Mesothelial cell of epicardium (in vitro differentiated cells): ENCODE data around the gene PTBP3. TPM values are rescaled to one million over a fixed set of nuclear protein-coding genes. Genes with fewer than 3 reads are reported as not detected.
"Not testable (repeated sequence)": the region's sequence is repeated elsewhere in the genome, so short reads cannot be mapped to it uniquely, and the experiment has no call there.

Source experiments
- DNase-seq, 2 experiments: peaks; one replicate each; pipeline ENCODE4 v3.0.0; 2021; ENCODE audit warnings: low spot score in 2 of 2; ENCODE audit not compliant: unreplicated experiment in 2 of 2
- H3K27ac Mint-ChIP-seq: 2 replicates; pipeline ENCODE4 v1.8.0; 2021; ENCODE audit warnings: mixed read lengths
- H3K27me3 Mint-ChIP-seq: 2 replicates; pipeline ENCODE4 v1.8.0; 2021; ENCODE audit warnings: low read depth, mixed read lengths
- H3K36me3 Mint-ChIP-seq: 2 replicates; pipeline ENCODE4 v1.8.0; 2021; ENCODE audit warnings: mixed read lengths
- H3K4me1 Mint-ChIP-seq: 2 replicates; pipeline ENCODE4 v1.8.0; 2021; ENCODE audit warnings: mixed read lengths
- H3K4me3 Mint-ChIP-seq: 2 replicates; pipeline ENCODE4 v1.8.0; 2021; ENCODE audit warnings: mild to moderate bottlenecking, moderate library complexity, mixed read lengths
- H3K9me3 Mint-ChIP-seq: 2 replicates; pipeline ENCODE4 v1.8.0; 2021; ENCODE audit warnings: mixed read lengths
- CTCF ChIP-seq: fragments of 200-600 bp; sonication (generic); IDR thresholded peaks from one replicate; pipeline ENCODE4 v1.5.0; 2021; ENCODE audit warnings: antibody characterized with exemption; ENCODE audit not compliant: unreplicated experiment
- total RNA-seq: library from RNA; stranded (reverse); gene quantifications from 3 replicates; pipeline ENCODE4 v1.2.1, GENCODE V29; 2021

The PTBP3 gene
- total RNA-seq, 1 donor from 2014 or later: 41.6 TPM

DNA sequence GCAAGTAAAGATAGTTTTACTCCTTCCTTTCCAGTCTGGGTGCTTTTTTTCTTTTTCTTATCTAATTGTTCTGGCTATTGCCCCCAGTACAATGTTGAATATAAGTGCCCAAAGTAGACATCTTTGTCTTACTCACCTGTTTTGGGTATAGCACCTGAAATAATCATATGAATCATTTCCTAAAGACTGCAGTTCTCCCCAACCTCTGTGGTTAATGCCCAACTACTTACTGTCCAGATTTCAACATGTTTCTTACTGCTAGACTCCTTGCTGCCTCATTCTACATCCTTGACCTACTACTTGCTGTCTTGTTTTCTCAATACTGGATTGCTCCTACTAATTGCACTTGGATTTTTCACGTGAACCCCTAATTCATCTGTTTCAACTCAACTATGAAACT, 37.6 kb upstream of the PTBP3 start:
- no peaks in the 10 kb centered on the region for H3K27me3 Mint-ChIP-seq
- no peak for TF ChIP-seq CTCF
- peaks cover 40% of the 10 kb centered on the region for H3K36me3 Mint-ChIP-seq
- H3K4me3 Mint-ChIP-seq: no peak overlapping the region
- peaks cover 51% of the 10 kb centered on the region for H3K9me3 Mint-ChIP-seq
- DNase-seq: no peak
- H3K4me1 Mint-ChIP-seq: no peaks in the 10 kb centered on the region
- H3K27ac Mint-ChIP-seq: no peak overlapping the region

GRCh38 chr9:112369817-112370216, 36.4 kb upstream of the PTBP3 start:
- peaks cover 37% of the 10 kb centered on the region for H3K36me3 Mint-ChIP-seq
- H3K4me1 Mint-ChIP-seq: no peaks in the 10 kb centered on the region
- H3K27ac Mint-ChIP-seq: no peak overlapping the region
- DNase-seq: no peak
- no peaks in the 10 kb centered on the region for H3K27me3 Mint-ChIP-seq
- H3K9me3 Mint-ChIP-seq: peaks cover 55% of the 10 kb centered on the region
- no peak for TF ChIP-seq CTCF
- no peak overlapping the region for H3K4me3 Mint-ChIP-seq

- Mint-ChIP-seq H3K27me3 (no peaks in the 10 kb centered on the region), H3K4me3 (no peak overlapping the region), H3K9me3 (peaks cover 42% of the 10 kb centered on the region), H3K27ac (no peak overlapping the region), H3K36me3 (peaks cover 22% of the 10 kb centered on the region), H3K4me1 (no peaks in the 10 kb centered on the region)
- no peak for DNase-seq
- no peak for TF ChIP-seq CTCF
Measured at GRCh38 chr9:112367465-112367864, 34.0 kb upstream of the PTBP3 start.

DNA sequence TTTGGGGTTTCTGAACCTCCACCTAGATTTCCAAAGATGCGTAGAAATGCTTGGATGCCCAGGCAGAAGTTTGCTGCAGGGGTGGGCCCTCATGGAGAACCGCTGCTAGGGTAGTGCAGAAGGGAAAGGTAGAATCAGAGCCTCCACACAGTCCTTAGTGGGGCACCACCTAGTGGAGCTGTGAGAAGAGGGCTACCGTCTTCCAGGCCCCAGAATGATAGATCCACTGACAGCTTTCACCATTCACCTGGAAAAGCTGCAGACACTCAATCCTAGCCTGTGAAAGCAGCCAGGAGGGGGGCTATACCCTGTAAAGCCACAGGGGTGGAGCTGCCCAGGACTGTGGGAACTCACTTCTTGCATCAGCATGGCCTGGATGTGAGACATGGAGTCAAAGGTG, 33.2 kb upstream of the PTBP3 start:
- Mint-ChIP-seq H3K9me3 (peaks cover 40% of the 10 kb centered on the region), H3K27ac (no peak overlapping the region), H3K36me3 (peaks cover 20% of the 10 kb centered on the region), H3K4me3 (no peak overlapping the region), H3K4me1 (no peaks in the 10 kb centered on the region), H3K27me3 (no peaks in the 10 kb centered on the region)
- DNase-seq: no peak
- TF ChIP-seq CTCF: no peak

DNA sequence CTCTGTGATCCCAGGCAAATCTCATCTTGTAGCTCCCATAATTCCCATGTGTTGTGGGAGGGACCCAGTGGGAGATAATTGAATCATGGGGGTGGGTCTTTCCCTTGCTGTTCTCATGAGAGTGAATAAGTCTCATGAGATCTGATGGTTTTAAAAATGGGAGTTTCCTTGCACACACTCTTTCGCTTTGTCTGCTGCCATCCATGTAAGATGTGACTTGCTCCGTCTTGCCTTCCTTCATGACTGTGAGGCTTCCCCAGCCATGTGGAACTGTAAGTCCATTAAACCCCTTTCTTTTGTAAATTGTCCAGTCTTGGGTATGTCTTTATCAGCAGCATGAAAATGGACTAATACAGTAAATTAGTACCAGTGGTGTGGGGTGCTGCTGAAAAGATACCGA, 31.8 kb upstream of the PTBP3 start:
- Mint-ChIP-seq H3K9me3 (peaks cover 34% of the 10 kb centered on the region), H3K36me3 (peaks cover 20% of the 10 kb centered on the region)
- not testable (repeated sequence) for DNase-seq, H3K4me1 Mint-ChIP-seq, H3K27me3 Mint-ChIP-seq, H3K27ac Mint-ChIP-seq, H3K4me3 Mint-ChIP-seq

GRCh38 chr9:112364761-112365160, 31.3 kb upstream of the PTBP3 start:
- H3K9me3 Mint-ChIP-seq: peaks cover 30% of the 10 kb centered on the region
- no peaks in the 10 kb centered on the region for H3K27me3 Mint-ChIP-seq
- no peak for TF ChIP-seq CTCF
- H3K4me3 Mint-ChIP-seq: no peak overlapping the region
- no peaks in the 10 kb centered on the region for H3K4me1 Mint-ChIP-seq
- peaks cover 17% of the 10 kb centered on the region for H3K36me3 Mint-ChIP-seq
- H3K27ac Mint-ChIP-seq: no peak overlapping the region
- no peak for DNase-seq
